Measurements from ENCODE around the gene SCN1B.
"Not testable (repeated sequence)": the region's sequence is repeated elsewhere in the genome, so short reads cannot be mapped to it uniquely, and the experiment has no call there.

SCN1B gene

GRCh38 chr19:35019144-35019543 lies 11.1 kb upstream of the SCN1B start:
- no peak for DNase-seq

- no peak for DNase-seq
Observed at GRCh38 chr19:35021016-35021415, 9.3 kb upstream of the SCN1B start.

- no peak for DNase-seq
Observed at GRCh38 chr19:35021596-35021995, 8.7 kb upstream of the SCN1B start.

- no peak for DNase-seq
Observed at GRCh38 chr19:35022460-35022859, 7.8 kb upstream of the SCN1B start.

- no peak for DNase-seq
Observed at GRCh38 chr19:35023428-35023827, 6.8 kb upstream of the SCN1B start.

GRCh38 chr19:35024095-35024494 lies 6.2 kb upstream of the SCN1B start:
- DNase-seq = no peak

- no peak for DNase-seq
Observed at GRCh38 chr19:35025969-35026368, 4.3 kb upstream of the SCN1B start.

GRCh38 chr19:35026418-35026817 lies 3.9 kb upstream of the SCN1B start:
- DNase-seq = no peak

GRCh38 chr19:35027009-35027408 lies 3.3 kb upstream of the SCN1B start:
- no peak for DNase-seq

GRCh38 chr19:35027851-35028599 lies 2.2 kb upstream of the SCN1B start:
- no peak for DNase-seq

GRCh38 chr19:35028600-35028885 lies 1.7 kb upstream of the SCN1B start:
- DNase-seq = not testable (repeated sequence)

- not testable (repeated sequence) for DNase-seq
Observed at GRCh38 chr19:35029275-35029736, 964 bp upstream of the SCN1B start.

GRCh38 chr19:35029737-35030256 lies 473 bp upstream of the SCN1B start:
- DNase-seq = no peak

- no peak for DNase-seq
Observed at GRCh38 chr19:35031072-35031881, 1.0 kb downstream of the SCN1B start.

GRCh38 chr19:35032356-35032865 lies 2.1 kb downstream of the SCN1B start:
- DNase-seq = no peak

GRCh38 chr19:35033067-35034004 lies 3.1 kb downstream of the SCN1B start:
- no peak for DNase-seq

GRCh38 chr19:35034005-35034502 lies 3.8 kb downstream of the SCN1B start:
- DNase-seq = no peak

- DNase-seq = no peak
Observed at GRCh38 chr19:35034588-35035382, 4.5 kb downstream of the SCN1B start.

- DNase-seq = no peak
Observed at GRCh38 chr19:35037716-35038622, 7.7 kb downstream of the SCN1B start.
